ENCODE results near the gene MAP7.
"Not testable (repeated sequence)": the region's sequence is repeated elsewhere in the genome, so short reads cannot be mapped to it uniquely, and the experiment has no call there.

Gene MAP7

DNA sequence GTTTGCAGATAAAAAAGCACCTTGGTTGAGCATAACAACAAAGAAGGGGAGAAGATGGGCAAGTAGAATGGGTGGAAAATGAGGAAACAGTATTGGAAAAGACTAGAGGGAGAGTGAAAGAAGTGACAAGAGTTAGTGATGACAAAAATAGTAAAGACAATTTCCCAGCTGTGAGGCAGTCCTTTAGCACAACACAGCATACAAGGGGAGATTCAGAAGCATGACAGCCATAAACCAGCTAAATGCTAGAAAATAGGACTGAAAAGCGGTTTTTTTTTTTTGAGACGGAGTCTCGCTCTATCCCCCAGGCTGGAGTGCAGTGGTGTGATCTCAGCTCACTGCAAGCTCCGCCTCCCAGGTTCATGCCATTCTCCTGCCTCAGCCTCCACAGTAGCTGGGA is 174.4 kb downstream of the MAP7 start:
- DNase-seq (ENCODE audit: low spot score), result not testable (repeated sequence)

DNA sequence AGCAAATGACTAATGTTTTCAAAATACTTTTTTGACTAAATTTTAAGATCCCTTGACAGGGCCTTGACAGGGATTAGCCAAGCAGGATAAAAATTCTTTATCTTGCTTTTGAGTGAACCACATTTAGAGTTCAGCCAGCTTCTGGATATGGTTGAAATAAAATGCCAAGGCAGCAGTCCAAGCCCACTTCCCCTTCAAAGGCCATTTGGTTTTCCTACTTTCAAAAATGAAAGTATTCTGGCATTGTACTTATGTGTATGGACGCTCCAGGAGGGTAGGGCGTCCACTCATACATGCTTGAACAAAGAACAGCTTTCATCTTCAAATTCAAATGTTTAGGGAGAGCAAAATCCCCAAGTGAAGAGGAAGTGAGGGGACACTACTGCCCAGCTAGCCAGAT is 178.3 kb downstream of the MAP7 start:
- DNase-seq (ENCODE audit: low spot score), result no peak

DNA sequence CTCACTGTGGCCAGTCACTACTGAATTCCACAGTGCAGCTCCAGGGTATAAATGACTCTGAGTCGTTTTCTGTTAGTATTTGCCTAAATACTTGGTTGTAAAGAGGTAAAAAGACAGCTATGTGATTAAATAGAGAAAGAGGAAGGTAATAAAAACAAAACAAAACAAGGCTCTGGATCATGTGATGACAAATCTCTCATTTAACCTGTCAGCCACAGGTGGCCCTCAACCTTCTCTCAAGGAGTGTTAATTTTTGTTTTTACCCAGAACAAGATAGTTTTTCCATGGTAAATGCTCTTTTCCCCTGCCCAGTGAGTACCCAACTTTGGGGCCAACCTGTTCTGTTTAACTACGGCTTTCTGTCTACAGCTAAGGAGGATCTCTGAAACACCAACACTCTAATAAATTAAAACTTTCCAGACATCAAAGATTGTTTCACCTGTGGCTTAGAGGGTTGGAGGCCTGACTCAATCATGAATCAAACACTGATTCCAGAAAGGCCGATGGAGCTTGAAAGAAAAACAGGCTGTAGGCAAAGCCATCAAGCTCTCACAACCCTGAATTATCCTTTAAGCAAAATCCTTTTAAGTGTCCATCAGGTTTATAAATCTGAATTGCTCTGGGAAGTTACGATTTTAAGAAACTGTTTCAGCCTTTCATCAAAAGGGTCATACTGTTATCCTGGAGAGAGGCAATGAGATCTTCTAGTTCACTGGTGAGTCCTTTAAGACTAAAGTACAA is 179.1 kb downstream of the MAP7 start:
- no peak for DNase-seq (ENCODE audit: low spot score)

DNA sequence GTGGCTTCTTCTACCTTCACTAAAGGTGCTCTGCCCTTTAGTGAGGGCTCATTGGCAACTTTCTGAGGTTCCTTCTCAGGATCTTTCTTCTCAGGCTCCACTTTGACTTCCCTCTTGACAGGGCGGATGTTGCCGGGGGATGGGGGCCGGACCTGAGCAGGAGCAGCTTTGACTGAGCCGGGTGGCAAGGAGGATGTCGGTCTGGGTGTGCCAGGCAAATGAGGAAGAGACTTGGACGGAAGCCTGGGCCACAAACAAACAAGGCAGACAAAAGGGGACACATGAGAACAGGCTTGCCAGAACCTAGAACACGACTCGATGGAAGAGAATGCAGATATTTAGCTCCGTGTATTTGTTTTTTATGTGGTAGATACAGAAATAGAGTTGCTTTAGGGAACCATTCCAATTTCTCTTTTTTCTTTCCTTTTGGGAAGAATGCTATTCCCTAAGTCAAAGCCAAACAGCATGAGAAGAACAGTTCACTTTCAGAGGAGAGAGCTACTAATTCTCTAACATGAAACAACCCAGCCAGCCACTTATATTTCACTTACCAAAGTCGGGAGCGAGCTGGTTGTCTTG is 184.4 kb downstream of the MAP7 start:
- DNase-seq (ENCODE audit: low spot score), result peak; percentile 2

DNA sequence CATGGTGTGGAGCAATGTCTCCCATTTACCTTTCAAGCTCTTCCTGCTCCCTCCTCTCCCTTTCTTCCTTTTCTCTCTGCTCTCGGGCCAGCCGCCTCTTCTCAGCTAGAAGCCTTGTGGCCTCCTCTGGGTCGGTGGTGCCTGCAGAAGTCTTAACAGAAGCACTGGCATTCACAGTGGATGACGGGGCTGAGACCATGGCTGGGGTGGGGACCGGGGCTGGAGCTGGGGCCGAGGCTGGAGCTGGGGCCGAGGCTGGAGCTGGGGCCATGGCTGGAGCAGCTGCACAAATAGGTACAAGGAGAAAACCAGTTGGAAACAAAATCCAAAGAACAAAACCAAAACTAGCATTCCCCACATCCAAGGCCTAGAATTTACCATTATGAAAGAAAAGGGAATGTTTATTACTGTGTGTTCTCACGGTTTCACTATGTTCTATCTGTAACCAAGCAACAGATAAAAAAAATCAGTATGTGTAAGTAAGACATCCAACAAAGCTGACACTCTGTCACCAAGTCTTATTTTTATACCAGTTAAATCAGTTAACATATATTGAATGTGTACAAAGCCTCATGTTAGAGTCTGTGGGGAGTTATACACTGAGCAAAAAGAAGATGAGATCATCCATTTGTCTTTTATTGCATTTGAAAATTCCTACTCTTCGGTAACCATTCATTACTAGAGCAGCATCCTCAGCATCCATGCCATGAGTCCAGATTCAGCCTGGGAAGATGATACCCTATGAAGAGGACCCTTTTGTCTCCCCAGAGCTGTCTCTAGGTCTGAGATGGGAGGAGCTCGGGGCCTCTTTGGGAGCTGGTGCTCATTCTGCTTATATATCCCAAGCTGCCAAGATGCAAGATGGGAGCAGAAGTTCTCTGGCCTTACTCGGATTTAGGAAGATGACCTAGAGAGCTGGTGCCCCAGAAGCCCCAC is 187.5 kb downstream of the MAP7 start:
- no peak for DNase-seq (ENCODE audit: low spot score)

DNA sequence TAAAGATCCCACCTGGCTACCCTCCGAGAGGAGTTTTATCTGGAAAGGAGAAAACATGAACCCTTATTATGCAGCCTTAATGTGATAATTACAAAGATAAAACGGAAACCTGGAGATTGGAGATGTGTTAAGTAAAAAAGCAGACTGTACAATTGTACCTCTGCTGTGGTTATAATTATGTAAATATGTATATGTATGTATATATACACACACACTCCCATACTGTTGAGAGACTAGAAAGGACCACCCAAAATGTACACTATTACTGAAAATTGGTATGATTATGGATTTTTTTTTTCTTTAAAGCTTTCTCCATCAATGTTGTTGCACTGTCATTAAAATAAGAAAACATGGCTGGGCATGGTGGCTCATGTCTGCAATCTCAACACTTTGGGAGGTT is 188.4 kb downstream of the MAP7 start:
- DNase-seq (ENCODE audit: low spot score), result no peak

DNA sequence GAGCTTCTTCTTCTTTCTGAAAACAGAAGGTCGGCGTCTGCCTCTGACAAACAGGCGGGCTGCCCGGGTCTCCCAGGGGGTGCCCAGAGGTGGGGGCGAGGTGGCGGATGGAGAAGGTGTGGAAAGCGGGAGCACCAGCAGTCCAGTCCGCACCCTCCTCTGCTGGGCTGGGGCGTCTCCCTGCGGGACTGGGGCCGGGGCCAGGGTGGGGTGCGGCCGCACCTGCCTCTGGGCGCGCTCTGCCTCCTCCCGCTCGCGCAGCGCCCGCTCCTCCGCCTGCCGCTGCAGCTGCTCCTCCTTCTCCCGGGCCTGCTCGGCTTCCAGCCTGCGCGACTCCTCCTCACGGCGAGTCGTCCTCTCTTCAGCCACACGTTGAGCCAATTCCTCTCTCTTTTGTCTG is 189.4 kb downstream of the MAP7 start:
- no peak for DNase-seq (ENCODE audit: low spot score)

DNA sequence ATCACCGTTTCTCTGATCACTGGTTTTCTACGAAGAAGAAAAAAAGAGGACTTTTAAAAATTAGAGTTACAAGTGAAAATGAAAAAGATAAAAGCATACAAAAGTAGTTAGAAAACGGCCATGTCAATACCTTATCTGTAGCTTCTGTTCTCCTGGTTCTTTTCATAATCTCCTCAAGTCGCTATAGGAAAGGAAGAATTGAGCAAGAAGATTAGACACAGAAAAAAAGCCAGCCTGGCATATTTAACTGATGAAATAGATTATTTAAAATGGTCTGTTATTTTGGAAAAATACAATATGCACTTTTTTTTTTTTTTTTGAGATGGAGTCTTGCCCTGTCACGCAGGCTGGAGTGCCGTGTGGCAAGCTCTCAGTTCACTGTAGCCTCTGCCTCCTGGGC is 190.4 kb downstream of the MAP7 start:
- no peak for DNase-seq (ENCODE audit: low spot score)

DNA sequence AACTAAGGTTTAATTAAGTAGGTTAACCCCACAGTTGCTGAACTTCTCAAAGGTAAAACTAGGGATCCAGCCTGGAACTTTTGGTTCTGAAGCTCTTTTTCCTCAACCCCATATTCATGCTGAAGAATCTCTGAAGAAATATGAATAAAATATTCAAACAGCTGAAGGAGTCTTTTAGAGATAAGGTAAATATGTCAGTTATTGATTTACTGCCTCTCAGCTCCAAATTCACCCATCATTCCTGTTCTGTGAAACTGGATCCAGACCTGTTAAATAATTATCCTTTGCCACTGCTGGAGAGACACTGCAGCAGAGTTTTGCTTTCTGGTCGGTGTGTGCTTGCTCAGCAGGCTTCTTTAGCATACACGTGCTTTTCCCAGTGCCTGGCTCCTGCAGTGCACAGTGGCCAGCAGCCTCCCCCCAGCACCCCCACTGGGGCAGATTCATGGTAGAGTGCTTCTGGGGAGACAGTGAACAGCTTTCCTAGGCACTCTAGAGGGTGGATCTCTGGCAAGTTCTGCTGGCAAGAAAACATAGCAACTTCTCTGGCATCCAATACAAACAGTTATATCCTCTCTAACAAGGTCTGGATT is 198.6 kb downstream of the MAP7 start:
- DNase-seq (ENCODE audit: low spot score), result no peak

DNA sequence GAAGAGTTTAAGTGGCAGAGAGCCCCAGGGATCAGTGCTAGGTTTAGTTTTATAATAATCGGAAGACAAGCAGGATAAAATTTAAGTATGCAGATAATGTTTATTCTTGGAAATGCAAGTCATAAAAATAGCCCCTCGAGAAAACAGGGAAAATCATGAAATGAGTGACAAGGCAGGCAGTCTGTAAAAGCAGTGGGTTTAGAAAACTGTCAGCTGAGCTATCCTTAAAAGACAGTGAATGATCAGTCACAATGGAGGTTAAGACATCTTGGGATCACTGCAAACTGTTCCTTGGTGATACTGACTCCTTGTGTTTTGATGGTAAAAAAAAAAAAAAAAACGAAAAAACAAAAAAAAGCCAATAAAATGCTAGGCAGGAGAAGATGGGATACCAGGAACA is 199.3 kb downstream of the MAP7 start:
- no peak for DNase-seq (ENCODE audit: low spot score)

DNA sequence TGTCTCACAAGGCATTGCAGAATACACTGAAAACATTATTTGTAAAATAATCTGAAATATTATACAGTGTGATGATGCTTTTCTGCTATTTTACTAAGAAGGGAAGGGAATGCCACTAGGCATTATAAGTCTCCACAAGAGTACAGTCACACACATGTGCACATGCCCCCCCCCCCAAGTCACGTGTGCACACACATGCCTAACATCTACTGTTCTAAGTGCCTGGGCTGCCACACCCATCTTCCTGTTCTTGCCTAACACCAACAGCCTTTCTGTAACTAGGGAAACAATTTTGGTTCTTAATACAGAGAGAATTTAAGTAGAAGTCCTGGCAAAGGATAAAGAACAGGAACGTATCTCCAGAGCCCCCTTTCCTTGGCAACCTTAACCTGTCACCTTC is 202.4 kb downstream of the MAP7 start:
- DNase-seq (ENCODE audit: low spot score), result no peak

DNA sequence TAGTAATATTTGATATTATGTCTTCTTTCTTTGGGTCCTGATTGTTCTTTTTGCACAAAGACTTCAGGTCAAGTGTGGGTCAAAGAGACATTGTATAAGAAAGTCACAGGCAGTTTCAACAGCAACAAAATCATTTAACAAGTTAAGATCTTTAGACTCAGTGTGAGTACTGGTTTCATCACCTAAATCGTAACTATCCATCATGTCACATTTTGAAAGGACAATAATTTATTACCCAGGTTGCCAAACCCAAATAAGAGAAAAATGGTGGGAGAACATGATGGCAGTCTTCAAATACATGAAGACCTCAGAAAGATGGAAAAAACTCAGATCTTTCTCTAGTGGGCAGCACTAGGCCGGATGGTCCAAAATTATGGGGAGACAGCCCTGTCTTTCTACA is 205.1 kb downstream of the MAP7 start:
- no peak for DNase-seq (ENCODE audit: low spot score)

DNA sequence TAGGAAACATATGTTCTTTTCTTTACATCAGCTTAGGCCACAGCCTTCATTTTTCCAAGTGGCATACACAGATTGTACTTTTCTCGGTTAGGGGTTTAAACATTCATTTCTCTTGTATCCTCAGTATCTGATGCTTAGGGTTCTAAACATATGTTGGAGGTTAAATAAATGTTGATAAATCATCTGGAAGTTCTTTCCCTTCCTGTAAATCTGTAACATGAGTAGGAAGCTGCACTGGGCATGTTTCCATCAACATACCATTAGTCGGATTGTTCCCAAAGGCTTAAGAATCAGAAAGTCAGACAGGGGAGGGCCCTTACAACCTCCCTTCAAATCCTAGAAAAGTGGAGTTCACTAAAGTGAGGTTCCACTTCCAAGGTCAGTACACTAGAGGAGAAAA is 205.8 kb downstream of the MAP7 start:
- no peak for DNase-seq (ENCODE audit: low spot score)

DNA sequence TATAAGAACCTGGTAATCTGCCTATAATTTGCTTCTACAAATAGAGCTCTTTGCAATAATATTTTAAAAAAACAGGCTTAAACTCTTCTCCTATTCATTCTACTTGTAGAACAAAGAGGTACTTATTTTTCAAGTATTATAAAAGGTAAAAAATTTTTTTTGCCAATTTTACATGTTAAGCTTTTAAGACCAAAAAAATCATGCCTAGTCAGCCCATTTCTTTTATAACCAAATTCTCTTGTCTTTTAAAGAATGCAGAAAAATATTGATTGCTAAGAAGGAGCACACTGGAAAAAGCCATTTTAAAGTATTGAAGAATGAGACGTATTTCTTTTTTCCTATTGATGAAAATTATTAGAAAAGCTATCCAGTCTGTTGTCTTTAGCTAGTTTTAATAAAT is 206.5 kb downstream of the MAP7 start:
- DNase-seq (ENCODE audit: low spot score), result no peak

DNA sequence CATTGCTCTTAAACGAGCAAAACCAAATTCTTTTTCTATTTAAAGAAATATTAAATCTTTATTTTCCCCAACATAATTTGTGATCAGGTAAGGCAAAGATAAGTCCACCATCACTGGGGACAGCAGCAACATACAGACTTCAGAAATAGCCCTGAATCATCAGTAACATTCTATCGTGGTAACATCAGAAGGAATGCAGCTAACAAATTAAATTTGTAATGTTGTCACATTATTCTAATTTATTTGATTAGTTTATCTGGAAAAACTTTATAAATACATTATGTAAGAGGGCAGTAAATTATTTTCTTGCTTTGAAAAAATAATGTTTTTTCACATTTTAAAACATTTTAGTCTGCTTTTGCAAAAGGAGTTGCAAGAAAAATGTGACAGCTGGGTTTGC is 206.9 kb downstream of the MAP7 start:
- DNase-seq (ENCODE audit: low spot score), result no peak

DNA sequence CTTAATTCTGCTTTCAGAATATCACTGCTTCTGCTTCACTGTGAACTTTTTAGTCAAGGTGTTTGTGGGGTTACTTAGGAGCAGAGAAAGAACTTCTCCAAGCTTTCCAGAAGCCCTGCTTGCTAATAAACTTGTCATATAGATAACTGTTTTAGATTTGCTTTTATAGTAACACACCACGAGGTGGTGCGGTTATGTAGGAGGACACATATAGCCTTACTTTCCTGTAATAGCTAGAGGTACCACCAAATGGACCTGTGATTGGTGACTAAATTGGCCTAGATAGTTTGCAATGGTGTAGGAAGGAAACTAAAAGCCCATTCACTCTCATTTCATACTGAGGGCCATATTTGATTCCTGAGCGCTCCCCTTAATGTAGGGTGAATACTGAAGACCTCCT is 208.3 kb downstream of the MAP7 start:
- DNase-seq (ENCODE audit: low spot score), result no peak

DNA sequence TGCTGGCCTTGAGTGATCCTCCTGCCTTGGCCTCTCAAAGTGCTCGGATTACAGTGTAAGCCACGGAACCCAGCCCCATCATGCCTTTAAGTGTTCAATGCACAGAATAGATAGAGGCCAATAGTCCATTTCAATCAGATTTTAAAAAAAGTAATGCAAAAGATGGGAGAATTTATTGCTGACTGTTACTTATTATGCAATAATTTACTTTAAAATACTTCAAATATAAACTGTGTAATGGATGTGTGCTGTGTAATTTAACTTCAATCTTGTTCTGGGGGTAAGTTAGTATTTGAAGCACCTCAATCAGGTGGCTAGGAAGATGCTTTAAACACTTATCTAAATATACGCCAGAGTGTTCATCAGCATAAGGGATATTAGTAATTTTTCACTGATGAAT is 208.9 kb downstream of the MAP7 start:
- DNase-seq (ENCODE audit: low spot score), result no peak

DNA sequence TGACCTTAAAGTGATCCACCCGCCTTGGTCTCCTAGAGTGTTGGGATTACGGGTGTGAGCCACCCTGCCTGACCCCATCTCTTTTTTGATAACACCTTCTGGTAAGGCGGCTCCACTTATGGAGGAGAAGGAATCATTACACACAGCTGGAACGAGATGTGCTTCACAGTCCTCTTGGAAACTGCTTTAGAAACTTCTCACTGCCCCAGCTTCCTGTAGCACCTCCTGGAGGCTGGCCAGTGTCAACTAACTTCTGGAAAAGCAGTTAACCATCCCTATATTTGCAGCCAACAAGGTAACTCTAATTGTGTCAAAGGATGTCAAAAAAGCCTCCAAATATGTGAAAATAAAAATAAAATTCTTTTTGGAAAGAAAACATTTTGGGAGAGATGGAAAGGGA is 211.7 kb downstream of the MAP7 start:
- no peak for DNase-seq (ENCODE audit: low spot score)

DNA sequence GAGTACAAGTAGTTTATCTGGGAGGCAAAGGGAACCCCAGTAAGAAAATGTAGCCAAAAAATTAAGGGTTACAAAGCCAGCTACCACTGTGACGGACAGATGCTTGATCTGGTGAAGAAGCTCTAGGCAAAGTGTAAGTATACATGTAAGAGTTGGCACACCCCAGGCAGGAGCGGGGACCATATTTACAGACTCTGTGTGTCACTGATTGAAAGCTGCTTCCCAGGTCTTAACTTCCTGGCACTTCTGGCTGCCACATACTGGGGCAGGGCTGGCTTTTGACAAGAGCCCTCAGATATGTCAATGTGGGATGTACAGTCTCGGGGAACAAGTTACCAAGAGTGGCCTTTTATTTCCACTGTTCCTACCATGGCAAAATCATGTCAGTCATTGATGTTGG is 212.6 kb downstream of the MAP7 start:
- no peak for DNase-seq (ENCODE audit: low spot score)

DNA sequence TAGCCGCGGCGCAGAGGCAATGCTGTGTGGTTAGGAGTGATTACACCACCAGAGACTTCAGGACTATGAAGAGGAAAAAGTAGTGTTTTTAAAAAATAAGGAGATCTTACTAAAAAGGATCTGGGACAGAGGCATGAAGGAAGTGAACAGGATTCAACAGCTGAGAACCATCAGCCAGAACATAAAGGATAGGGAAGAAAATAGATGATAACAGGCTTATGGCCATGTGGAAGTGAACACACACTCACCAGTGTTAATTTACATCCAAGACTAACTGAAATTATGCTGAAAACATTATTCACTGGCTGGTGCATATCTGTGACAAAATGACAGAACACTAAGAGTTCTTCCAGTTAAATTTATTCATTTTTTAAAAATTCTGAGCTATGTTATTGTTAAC is 213.1 kb downstream of the MAP7 start:
- DNase-seq (ENCODE audit: low spot score), result no peak

DNA sequence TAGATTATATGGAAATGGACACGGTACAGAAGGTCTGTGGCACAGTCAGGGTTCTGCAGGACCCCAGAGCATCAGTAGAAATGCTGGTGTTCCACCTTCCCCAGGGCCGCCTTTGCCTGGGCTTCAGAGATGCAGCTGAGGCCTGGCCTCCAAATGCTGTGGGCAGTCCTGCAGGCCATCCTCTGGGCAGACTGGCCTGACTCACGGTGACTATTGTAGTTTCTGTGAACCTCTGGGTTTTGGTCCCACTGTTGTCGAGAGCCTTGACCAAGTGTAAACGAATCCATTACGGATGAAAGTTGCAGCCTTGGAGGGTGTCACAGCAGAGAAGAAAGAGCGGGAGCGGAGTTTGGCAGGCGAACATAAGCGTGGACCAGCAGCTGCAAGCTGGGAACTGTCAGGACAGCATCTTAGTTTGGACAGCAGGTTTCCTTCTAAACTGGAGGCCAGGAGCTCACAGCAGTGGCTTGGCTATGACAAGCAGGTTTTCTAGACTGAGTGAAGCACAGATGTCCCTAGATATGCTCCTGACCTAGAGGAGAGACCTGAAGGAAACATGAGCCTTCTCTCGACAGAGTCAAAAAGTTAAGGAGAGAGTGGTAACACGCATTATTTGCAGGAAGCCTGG is 214.4 kb downstream of the MAP7 start:
- no peak for DNase-seq (ENCODE audit: low spot score)

DNA sequence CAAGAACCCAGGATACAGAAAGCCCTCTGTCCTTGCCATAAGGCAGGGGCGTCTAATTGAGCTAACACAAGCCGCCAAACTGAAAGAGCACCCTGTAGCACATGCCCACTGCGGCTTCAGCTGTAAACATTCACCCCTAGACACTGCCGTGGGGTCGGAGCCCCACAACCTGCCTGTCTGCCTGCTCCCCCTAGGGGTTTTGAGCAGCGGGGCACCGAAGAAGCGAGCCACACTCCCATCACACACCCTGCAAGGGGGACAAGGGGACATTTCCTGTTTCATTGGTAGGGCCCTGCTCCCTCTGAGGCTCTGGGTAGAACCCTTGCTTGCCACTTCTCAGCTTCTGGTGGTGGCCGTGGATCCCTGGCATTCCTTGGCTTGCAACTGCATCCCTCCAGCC is 215.4 kb downstream of the MAP7 start:
- DNase-seq (ENCODE audit: low spot score), result no peak
